Raji (cell line): ENCODE results near the gene SMYD1.
A peak's percentile ranks its signal among the peaks of the same experiment; 100 is the strongest.

ENCODE experiments used
- POLR2A ChIP-seq: IDR thresholded peaks from 2 replicates; pipeline ENCODE4 v1.6.1; 2011; ENCODE audit warnings: low read depth, low read length, control low read depth; ENCODE audit not compliant: insufficient read depth

SMYD1 gene

DNA sequence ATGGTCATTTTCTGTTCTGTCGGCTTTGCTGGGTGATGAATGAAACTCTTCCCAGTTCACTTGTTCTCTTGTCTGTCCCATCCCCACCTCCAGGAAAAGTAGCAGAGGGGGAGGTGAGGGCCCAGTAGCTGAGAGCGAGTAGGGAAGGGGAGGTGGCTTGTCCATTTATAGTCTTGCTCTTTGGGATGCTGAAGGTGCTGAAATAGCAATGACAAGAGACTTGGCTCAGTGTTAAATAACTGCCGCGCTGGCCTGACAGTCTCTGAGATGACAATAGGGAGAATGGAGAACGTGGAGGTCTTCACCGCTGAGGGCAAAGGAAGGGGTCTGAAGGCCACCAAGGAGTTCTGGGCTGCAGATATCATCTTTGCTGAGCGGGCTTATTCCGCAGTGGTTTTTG, at the start of gene SMYD1:
Gene SMYD1, plus strand, starts transcription at position 228 of the 400 bp plus-strand sequence. Its CDS starts 40 bp downstream, at position 268.
- TF ChIP-seq POLR2A, result no peak

DNA sequence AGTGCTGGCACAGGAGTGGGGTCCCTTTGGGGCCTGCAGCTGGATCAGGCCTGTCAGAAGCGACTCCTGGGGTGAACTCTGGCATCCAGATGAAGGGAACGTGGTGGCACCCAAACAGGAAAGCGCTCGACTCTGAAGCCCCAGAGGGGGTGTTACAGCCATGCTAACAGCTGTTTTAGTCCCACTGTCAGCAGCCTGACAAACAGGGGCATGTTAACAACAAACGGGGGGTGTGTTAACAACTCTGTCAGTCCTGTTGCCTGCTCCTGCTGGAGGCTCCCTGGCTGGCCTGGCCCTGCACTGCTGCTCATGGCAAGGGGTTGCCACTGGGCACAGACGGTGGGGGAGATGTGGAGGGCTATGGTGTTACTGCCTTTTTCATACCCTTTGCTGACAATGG, 48.7 kb upstream of the SMYD1 start:
- TF ChIP-seq POLR2A, result no peak

DNA sequence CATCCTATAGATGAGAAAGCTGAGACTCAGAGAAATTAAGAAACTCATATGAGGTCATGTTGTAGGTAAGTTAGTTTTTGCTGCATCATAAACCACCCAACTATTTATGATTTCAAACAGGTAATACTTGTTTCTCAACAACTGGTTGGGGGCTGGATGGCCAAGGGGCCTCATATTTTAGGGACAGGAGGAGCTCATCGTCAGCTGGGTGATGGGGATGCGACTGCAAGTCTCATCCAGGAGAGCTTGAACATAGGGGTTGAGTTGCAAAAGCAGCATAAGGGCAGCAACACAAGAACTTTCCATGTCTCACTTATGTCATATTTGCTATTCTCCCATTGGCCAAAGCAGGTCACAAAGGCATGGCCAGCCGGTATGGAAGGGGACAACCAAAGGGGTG, 47.6 kb upstream of the SMYD1 start:
- TF ChIP-seq POLR2A, result no peak

DNA sequence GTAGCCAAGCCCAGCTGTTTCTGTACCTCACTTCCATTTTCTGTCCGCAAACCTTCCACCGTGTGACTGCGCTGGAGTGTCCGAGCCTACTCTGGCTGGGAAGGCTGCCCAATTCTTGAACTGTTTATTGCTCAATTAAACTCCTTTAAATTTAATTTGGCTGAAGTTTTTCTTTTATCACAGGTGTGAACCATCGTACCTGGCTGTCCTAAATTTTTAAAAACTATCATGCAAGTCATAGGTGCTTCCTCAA, 45.0 kb upstream of the SMYD1 start:
- TF ChIP-seq POLR2A, result no peak

DNA sequence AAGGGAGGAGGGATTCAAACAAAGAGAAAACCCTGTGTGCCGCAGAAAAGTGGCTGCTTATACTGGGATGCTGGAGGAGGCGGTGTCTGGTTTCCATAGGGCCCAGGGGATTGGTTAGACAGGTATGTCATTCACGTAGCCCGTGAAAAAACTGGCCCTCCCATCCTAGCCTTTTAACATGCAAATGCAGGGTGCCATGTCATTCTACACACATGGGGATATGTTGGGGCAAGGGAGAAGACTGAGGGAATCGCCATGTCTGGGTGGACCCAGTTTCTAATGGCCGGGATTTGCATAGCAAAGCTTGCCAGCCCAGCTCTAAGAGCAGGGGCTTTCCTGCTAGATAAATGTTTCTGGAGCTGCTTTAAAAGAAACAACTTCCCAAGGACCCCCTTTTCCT, 43.1 kb upstream of the SMYD1 start:
- no peak for TF ChIP-seq POLR2A

DNA sequence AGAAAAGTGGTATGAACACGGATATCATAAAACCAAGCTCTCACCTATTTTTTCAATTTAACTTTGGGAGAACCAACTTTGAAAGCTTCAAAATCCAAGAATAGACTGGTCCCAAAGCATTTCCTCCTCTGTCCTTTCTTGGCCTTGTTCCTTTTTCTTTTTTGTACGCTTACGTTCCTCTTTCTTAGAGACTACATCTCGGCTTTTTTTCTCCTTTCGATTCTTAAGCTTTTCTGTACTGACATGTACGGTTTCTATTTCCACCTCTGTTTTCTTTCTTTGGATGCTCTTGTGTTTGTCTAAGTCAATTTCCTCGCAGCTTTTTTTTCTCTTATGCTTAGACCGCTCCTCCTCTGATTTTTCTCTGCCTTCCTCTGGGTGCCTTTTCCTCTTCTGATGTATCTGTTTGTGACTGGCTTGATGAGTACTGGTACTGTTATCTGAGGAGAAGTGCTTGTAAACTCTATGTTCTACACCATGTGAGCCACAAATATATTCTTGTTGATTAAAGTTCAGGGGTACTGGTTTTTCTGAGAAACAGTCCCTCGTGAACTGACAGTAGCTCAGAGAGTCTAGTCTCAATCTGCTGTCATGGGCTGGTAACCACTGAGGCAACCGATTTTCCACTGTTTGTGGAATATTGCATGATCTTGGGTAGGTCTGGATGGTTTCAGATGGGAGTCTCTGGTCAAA, 39.8 kb upstream of the SMYD1 start:
- no peak for TF ChIP-seq POLR2A

DNA sequence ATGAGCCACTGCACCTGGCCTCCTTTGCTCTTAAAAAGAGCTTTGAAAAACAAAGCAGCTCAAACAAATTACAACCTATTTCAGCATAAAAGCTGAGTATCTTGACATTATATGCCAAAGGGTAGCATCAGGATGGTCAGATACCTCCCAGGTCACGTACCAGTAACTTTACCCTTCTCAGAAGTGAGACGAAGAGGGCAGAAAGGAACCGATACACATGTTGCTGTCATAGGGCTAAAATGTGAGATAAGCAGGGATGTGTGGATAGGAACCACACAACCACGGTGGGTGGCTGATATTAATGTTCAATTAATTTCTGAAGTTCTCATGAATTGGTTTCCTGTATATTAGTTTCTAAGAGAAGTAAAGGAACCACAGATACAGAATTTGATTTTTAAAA, 38.7 kb upstream of the SMYD1 start:
- TF ChIP-seq POLR2A, result no peak

DNA sequence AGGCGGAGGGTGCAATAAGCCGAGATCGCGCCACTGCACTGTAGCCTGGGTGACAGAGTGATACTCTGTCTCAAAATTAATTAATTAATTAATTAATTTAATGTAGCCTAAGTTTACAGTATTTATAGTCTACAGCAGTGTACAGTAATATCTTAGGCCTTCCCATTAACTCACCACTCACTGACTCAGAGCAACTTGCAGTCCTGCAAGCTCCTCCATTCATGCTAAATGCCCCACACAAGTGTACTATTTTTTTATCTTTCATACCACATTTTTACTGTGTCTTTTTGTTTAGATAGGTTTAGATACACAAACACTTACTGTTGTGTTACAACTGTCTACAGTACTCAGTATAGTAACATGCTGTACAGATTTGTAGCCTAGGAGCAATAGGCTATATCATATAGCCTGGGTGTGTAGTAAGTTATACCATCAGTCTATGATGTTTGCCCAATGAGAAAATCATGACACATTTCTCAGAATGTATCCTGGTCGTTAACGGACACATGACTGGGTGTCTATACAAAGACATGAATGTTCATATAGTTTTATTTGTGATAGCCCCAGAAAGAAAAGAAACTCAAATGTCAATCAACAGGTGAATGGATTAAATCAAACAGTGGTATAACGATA, 35.4 kb upstream of the SMYD1 start:
- no peak for TF ChIP-seq POLR2A

DNA sequence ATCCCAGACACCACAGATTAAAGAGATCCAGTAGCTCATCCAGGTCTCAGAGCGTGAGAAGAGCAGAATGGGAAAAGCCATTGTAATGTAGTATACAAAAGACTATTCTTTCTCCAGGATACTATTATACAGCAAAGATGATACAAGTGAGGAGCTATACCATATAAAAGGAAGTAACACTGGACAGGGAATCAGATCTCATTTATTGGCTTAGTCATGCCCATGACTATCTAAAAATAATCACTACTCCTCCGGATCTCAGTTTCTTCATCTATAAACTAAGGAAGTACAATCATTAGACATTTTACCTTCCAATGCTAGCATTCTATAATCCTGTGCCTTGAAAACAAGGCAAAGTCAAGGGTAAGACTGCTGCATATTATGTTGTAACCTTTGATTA, 31.4 kb upstream of the SMYD1 start:
- no peak for TF ChIP-seq POLR2A

DNA sequence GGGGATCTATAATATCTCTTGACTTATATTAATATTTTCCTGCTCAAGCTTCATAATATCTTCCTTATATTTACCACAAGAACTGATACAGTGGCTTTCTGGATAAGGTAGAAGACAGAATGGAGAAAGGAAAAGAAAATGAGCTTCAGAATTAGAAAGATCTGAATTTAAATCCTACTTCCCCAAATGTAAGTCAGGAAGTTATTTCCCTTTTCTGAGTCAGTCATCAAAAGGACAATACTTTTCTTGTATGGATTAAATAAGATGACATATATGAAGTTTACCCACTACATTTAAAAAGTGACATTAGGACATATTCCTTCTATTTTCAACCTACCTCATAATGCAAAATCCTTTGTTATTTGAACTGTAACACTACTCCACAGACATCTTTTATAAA, 31.0 kb upstream of the SMYD1 start:
- TF ChIP-seq POLR2A, result no peak

DNA sequence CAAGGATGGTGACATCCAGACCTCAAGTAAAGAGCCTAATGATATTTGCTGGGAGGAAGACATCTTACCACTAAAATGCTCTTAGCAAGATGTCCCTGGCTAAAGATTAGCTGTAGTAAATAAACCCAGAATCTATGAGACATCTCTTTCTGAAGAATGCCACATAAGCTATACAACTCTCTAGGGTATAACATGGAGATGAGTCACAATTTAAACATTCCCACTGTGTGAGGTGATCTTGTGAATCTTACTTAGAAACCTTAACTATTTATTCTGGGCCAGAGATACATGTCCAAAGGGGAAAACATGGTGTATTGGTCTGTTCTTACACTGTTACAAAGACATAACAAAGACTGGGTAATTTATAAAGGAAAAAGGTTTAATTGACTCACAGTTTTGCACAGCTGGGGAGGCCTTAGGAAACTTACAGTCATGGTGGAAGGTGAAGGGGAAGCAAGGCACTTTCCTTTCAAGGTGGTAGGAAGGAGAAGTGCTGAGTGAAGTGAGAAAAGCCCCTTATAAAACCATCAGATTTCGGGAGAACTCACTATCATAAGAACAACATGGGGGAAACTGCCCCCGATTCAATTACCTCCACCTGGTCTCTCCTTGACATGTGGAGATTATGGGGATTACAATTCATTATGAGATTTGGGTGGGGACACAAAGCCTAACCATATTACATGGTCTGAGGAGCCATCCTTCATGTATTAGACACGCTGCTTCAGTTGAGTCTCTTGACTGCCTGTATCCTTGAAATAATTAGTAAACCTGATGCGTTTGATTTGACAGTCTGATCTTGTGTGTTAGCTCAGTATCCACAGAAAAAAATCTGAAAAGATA, 29.1 kb upstream of the SMYD1 start:
- no peak for TF ChIP-seq POLR2A

DNA sequence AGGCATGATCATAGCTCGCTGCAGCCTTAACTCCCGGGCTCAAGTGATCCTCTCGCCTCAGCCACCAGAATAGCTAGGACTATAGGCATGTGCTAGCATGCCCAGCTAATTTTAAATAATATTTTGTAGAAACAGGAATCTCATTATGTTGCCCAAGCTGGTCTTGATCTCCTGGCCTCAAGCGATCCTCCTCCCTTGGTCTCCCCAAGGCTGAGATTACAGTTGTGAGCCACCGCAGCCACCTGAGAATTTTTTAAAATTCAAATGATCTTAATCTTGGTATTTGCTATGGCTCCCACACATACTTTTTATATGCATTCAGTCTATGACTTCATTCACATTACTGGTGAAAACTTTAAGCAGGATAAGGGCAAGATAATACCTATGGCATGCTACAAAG, 25.1 kb upstream of the SMYD1 start:
- TF ChIP-seq POLR2A, result no peak

DNA sequence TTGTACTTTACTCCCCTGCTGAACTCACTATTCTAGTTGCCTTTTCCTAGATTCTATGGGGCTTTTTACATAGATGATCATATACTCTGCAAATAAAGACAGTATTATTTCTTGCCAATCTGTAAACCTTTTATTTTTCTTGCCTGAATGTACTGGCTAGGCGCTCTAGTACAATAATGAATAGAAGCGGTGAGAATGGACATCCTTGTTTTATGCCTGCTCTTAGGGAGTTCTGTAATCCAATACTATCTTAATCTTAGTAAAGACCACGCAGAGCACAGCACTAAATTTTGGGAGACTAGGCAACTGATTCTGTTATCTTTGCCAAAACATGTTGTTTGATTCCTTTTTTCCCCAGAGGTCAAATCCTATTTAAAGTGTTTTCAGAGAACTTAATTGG, 19.1 kb upstream of the SMYD1 start:
- TF ChIP-seq POLR2A, result no peak

DNA sequence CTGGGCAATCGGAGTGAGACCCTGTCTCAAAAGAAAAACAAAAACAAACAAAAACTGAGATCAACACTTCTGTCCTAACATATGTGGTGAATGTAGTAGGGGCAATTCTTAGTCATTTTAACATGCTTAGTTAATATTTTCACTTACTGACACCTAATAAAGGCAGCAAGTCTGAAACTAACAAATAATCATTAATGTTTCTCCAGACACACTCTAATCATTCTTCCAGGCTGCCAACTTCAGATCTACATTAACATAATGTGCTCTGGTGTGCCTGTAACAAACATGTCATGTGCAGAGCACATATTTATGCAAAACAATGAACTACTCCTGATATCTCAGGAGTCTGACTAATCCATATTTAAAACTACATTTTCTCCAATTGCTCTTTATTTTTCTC, 18.0 kb upstream of the SMYD1 start:
- no peak for TF ChIP-seq POLR2A

DNA sequence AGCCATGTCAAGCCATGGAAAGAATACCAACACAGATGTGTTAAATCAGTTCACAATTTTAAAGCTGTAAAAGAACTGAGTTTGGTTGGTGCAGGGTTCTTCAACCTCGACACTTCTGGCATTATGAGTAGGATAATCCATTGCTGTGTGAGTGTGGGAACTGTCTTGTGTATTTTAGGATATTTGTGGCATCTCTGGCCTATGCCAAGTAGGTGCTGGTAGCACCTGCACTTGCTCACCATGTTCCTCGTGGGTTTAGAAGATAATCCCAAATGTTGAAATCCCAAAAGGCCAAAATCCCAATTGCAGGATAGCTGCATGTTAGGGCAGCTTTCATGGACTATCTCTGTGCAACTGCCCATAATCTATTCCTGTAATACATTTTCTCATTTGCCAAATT, 15.8 kb upstream of the SMYD1 start:
- peak; percentile 19; the same call in 1 of the 2 replicates for TF ChIP-seq POLR2A

DNA sequence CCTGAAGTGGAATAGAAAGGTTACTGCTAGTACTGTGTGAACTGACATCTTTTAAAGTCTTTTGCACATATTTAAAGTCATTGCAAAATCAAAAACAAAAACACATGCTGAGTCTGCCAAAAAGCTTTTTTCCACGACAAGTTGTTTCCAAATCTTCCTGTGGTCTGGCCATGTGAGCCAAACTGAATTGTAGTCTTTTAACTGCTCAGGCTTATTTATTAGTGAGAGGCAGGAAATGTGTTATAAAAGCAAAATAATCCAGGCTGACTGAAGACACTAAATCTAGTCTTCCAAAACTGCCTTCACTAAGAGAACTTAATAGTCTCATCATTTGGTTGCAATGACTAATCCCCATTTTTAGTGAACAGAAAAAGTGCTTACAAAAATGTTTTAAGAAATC, 14.3 kb upstream of the SMYD1 start:
- no peak for TF ChIP-seq POLR2A

DNA sequence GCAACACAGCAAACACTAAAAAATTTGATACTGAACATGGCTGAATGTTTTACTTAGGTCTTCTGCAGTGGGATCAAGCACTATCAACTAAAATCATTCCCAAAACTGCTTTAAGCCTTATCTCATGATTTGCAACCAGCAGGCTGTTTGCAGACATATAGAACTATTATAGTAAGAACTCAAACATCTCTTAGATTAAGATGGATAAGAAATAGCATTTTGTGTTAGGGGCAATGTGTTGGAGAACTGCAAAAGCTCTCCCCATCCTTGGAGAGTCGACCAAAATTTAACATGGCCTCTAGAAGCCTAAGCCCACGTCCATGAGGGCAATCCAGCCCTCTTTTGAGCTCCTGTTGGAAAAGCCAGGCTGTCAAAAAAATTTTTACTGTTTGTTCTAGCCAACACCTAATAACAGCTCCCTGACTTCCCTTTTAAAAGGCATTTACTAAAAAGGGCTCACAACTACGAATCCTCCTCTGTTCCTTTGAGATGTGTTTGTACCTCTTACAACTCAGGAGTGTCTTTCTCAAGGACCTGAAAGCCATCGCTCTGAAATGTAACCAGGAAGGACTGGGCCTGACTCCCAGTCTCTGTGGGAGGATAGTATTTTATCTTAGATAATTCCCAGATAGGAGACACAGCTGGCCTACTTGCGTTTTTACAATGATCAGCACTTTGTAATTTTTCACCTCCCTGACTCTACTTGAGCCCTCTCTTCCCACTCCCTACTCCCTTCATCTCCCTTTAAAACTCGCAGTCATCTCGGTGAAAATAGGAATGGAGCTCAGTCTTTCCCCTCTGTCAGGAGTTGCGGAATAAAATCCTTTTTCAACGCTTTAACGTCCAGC, 13.5 kb upstream of the SMYD1 start:
- TF ChIP-seq POLR2A, result no peak
